T follicular helper cell (primary cell): ENCODE measurements around the gene ATCAY.

Experiments used
- DNase-seq: peaks from one replicate; pipeline ENCODE4 v3.0.0-alpha.2; 2020; ENCODE audit warnings: low read depth
- total RNA-seq, 2 experiments: gene quantifications; one replicate each; lab custom pipeline; 2026; lab: John Stamatoyannopoulos, UW

ATCAY gene
- 0 reads per million in 2 experiments for total RNA-seq

- DNase-seq, result no peak
These were observed at the start of gene ATCAY for GRCh38 chr19:3880471-3881271. TSS of gene ATCAY (plus strand) at chr19:3880685. CDS start at chr19:3885768, 5,083 bp downstream.

GRCh38 chr19:3831601-3832000 lies 48.9 kb upstream of the ATCAY start:
- DNase-seq, result no peak

- DNase-seq, result no peak
These were observed 48.5 kb upstream of the ATCAY start for GRCh38 chr19:3832001-3832400.

- no peak for DNase-seq
These were observed 46.7 kb upstream of the ATCAY start for GRCh38 chr19:3833578-3834348.

- no peak for DNase-seq
These were observed 46.0 kb upstream of the ATCAY start for GRCh38 chr19:3834349-3835054.

GRCh38 chr19:3835055-3835435 lies 45.4 kb upstream of the ATCAY start:
- DNase-seq, result no peak

GRCh38 chr19:3836887-3837286 lies 43.6 kb upstream of the ATCAY start:
- no peak for DNase-seq

GRCh38 chr19:3837332-3837731 lies 43.2 kb upstream of the ATCAY start:
- DNase-seq, result no peak

GRCh38 chr19:3837922-3838321 lies 42.6 kb upstream of the ATCAY start:
- no peak for DNase-seq

GRCh38 chr19:3838661-3839060 lies 41.8 kb upstream of the ATCAY start:
- DNase-seq, result no peak

GRCh38 chr19:3839941-3840340 lies 40.5 kb upstream of the ATCAY start:
- no peak for DNase-seq

- no peak for DNase-seq
These were observed 39.7 kb upstream of the ATCAY start for GRCh38 chr19:3840804-3841203.

GRCh38 chr19:3842948-3843347 lies 37.5 kb upstream of the ATCAY start:
- no peak for DNase-seq

- no peak for DNase-seq
These were observed 35.9 kb upstream of the ATCAY start for GRCh38 chr19:3844596-3844995.

GRCh38 chr19:3849092-3849491 lies 31.4 kb upstream of the ATCAY start:
- DNase-seq, result peak; percentile 18

GRCh38 chr19:3849787-3850186 lies 30.7 kb upstream of the ATCAY start:
- no peak for DNase-seq

GRCh38 chr19:3850320-3850972 lies 30.0 kb upstream of the ATCAY start:
- no peak for DNase-seq

GRCh38 chr19:3851254-3852176 lies 29.0 kb upstream of the ATCAY start:
- no peak for DNase-seq

- no peak for DNase-seq
These were observed 28.3 kb upstream of the ATCAY start for GRCh38 chr19:3852177-3852511.

GRCh38 chr19:3852614-3853254 lies 27.8 kb upstream of the ATCAY start:
- peak; percentile 14 for DNase-seq

GRCh38 chr19:3855320-3855719 lies 25.2 kb upstream of the ATCAY start:
- no peak for DNase-seq
